DOHH2 (cell line): ENCODE data around the gene PGAM2.

Experiments
- CTCF ChIP-seq: fragments of 200-600 bp; sonication (generic); IDR thresholded peaks from one replicate; pipeline ENCODE4 v1.5.1; 2014; ENCODE audit warnings: antibody characterized with exemption, mild to moderate bottlenecking, low read depth, low read length; ENCODE audit not compliant: poor library complexity, severe bottlenecking
- EZH2phosphoT487 ChIP-seq: fragments of 200-600 bp; sonication (generic); IDR thresholded peaks from 2 replicates; pipeline ENCODE4 v1.6.1; 2017; ENCODE audit warnings: borderline replicate concordance, mild to moderate bottlenecking, antibody characterized with exemption, low read length, moderate library complexity, mixed read lengths

- TF ChIP-seq CTCF (no peak), EZH2phosphoT487 (no peak)
Observed at GRCh38 chr7:44101303-44101965, 36.1 kb upstream of the PGAM2 start.
